Measurements from ENCODE around the gene MOCOS. TPM values are rescaled to one million over a fixed set of nuclear protein-coding genes. Genes with fewer than 3 reads are reported as not detected.

The MOCOS gene
- total RNA-seq, 1 experiment from 2014 or later = 12.1 TPM

GRCh38 chr18:36255072-36255698 is 67.9 kb downstream of the MOCOS start:
- Histone ChIP-seq H3K4me2 (ENCODE audit: low read length) (no peak overlapping the region), H3K79me2 (ENCODE audit: insufficient read depth, low read length) (no peaks in the 10 kb centered on the region), H3K36me3 (ENCODE audit: control insufficient read depth in 1 of 2, insufficient read depth in 2 of 2, low read length in 2 of 2) (no peaks in the 10 kb centered on the region), H3K4me3 (replicated peaks in 1 of 2; ENCODE audit: low read depth in 1 of 2, low read length in 2 of 2) (no peak overlapping the region), H3K9ac (ENCODE audit: low read length) (no peak overlapping the region), H3K4me1 (ENCODE audit: control insufficient read depth in 1 of 2, insufficient read depth in 2 of 2, low read length in 2 of 2) (no peaks in the 10 kb centered on the region), H3K27ac (ENCODE audit: low read depth, low read length) (no peak overlapping the region), H3K27me3 (ENCODE audit: insufficient read depth, low read length) (no peaks in the 10 kb centered on the region), H4K20me1 (ENCODE audit: insufficient read depth) (no peaks in the 10 kb centered on the region), H3K9me2 (ENCODE audit: insufficient read depth) (no peaks in the 10 kb centered on the region), H2AFZ (ENCODE audit: low read depth, low read length, poor library complexity, severe bottlenecking) (no peak overlapping the region), H3K9me3 (ENCODE audit: control insufficient read depth in 1 of 2, insufficient read depth in 1 of 2, low read depth in 1 of 2, low read length in 2 of 2) (no peaks in the 10 kb centered on the region)
- no peak for ATAC-seq
- DNase-seq (ENCODE audit: low read depth, low spot score) = no peak
- TF ChIP-seq ATF3 (IDR thresholded peaks at IDR 0.05) (no peak), CEBPB (IDR thresholded peaks at IDR 0.05; ENCODE audit: low read depth) (no peak), ZBTB33 (IDR thresholded peaks at IDR 0.05; ENCODE audit: extremely low read depth, insufficient replicate concordance, low read length) (no peak), MAX (IDR thresholded peaks at IDR 0.05) (no peak), POLR2AphosphoS5 (IDR thresholded peaks at IDR 0.05; ENCODE audit: low read depth, low read length) (no peak), TCF7L2 (IDR thresholded peaks at IDR 0.05; ENCODE audit: borderline replicate concordance, extremely low read depth, insufficient read depth, insufficient read length) (no peak), CBX3 (IDR thresholded peaks at IDR 0.05; ENCODE audit: low read depth) (no peak), EGR1 (IDR thresholded peaks at IDR 0.05; ENCODE audit: low read depth) (no peak), CTCF (IDR thresholded peaks at IDR 0.05 in 2 of 3, conservative IDR thresholded peaks at IDR 0.05 in 1 of 3; ENCODE audit: borderline replicate concordance in 1 of 3, insufficient read depth in 1 of 3, low read depth in 2 of 3, low read length in 2 of 3) (no peak), EZH2 (IDR thresholded peaks at IDR 0.05) (no peak), ZFX (IDR thresholded peaks at IDR 0.05) (no peak), EZH2phosphoT487 (IDR thresholded peaks at IDR 0.05; ENCODE audit: borderline replicate concordance) (no peak), SP1 (IDR thresholded peaks at IDR 0.05; ENCODE audit: low read depth) (no peak), ZNF274 (IDR thresholded peaks at IDR 0.05; ENCODE audit: low read depth, low read length) (no peak), RAD21 (IDR thresholded peaks at IDR 0.05; ENCODE audit: low read depth) (no peak), JUND (IDR thresholded peaks at IDR 0.05) (no peak), SIN3A (IDR thresholded peaks at IDR 0.05; ENCODE audit: low read depth) (no peak), REST (IDR thresholded peaks at IDR 0.05; ENCODE audit: low read depth) (no peak), POLR2A (IDR thresholded peaks at IDR 0.05; ENCODE audit: borderline replicate concordance, extremely low read depth, insufficient read depth, insufficient read length) (no peak)
- intact Hi-C loops (cut with micrococcal nuclease) = no loop called here
- BruUV-seq (replicated peaks) = no TSS peak
- CTCF ChIA-PET = no interaction called here
- POLR2A ChIA-PET = no interaction called here
- RAD21 ChIA-PET (ENCODE audit: low non-redundant PET in 1 of 2, low total read pairs in 2 of 2, uncharacterized antibody in 2 of 2, unreplicated experiment in 2 of 2) = no interaction called here
